GM12878 (cell line): ENCODE measurements around the gene SPARC. TPM values are rescaled to one million over a fixed set of nuclear protein-coding genes. Genes with fewer than 3 reads are reported as not detected.

ENCODE experiments used
- CREM ChIP-seq: IDR thresholded peaks from 2 replicates; pipeline ENCODE4 v1.6.1; 2014; ENCODE audit warnings: antibody characterized with exemption, low read depth
- ELK1 ChIP-seq: IDR thresholded peaks from 2 replicates; pipeline ENCODE4 v1.6.1; 2012; ENCODE audit warnings: low read depth, low read length, improper control_type of control experiment
- ESRRA ChIP-seq: IDR thresholded peaks from 2 replicates; pipeline ENCODE4 v1.6.1; 2012; ENCODE audit warnings: mild to moderate bottlenecking, low read length, improper control_type of control experiment
- FOXM1 ChIP-seq: IDR thresholded peaks from 2 replicates; pipeline ENCODE4 v1.6.1; 2012; ENCODE audit warnings: low read depth, mild to moderate bottlenecking, inconsistent platforms, low read length, moderate library complexity
- MEF2A ChIP-seq: IDR thresholded peaks from 2 replicates; pipeline ENCODE4 v1.6.1; 2011; ENCODE audit warnings: low read depth, mild to moderate bottlenecking, low read length, moderate library complexity; ENCODE audit not compliant: insufficient read depth
- MYC ChIP-seq: IDR thresholded peaks from 2 replicates; pipeline ENCODE4 v1.6.1; 2011; ENCODE audit warnings: mild to moderate bottlenecking, low read length, moderate library complexity, inconsistent platforms; ENCODE audit not compliant: insufficient read depth, insufficient replicate concordance, insufficient read length, severe bottlenecking
- STAT1 ChIP-seq: fragments of 450-650 bp; conservative IDR thresholded peaks from 2 replicates; pipeline ENCODE4 v1.6.1; 2014; ENCODE audit warnings: antibody characterized with exemption, mild to moderate bottlenecking
- polyA plus RNA-seq, 11 experiments: library from polyadenylated mRNA; depleted of rRNA in 4 of 11; unstranded in 6 of 11; stranded (reverse) in 5 of 11; fragments of >200 nt; fragmentation: Nextera tagmentation in 4 of 11; fragmentation: Illumina TruSeq in 1 of 11; extraction: Ambion mirVana in 4 of 11; extraction: Trizol in 1 of 11; gene quantifications; 1 replicate in 1 of 11; 2 replicates in 10 of 11; pipeline versions ENCODE4 v1.2.1 to v1.2.3, GENCODE V29; 2011 to 2016; ENCODE audit warnings: inconsistent platforms in 2 of 11, missing spikeins in 2 of 11, low read depth in 1 of 11
- total RNA-seq, 4 experiments: library from RNA; depleted of rRNA in 3 of 4; stranded (reverse); fragments of >200 nt in 3 of 4; fragmentation: Illumina TruSeq in 1 of 4; extraction: Trizol in 1 of 4; gene quantifications; 2 replicates each; pipeline versions ENCODE4 v1.2.1 to v1.2.3, GENCODE V29; 2013 to 2021
- TF ChIP-seq, protein P1 (sequence below): fragments of 450-650 bp; IDR thresholded peaks from 2 replicates; pipeline ENCODE4 v1.6.1; 2016; ENCODE audit warnings: mild to moderate bottlenecking, moderate library complexity, borderline replicate concordance

Gene SPARC
- total and polyA plus RNA-seq, 10 of the 15 experiments (the other 5 are each of a cell fraction or from before 2014, with no cell fraction given) = 29.6 to 154 (median 57.0) TPM

GRCh38 chr5:151734064-151734408 is 47.3 kb upstream of the SPARC start (continued):
- TF ChIP-seq, protein P1, sequence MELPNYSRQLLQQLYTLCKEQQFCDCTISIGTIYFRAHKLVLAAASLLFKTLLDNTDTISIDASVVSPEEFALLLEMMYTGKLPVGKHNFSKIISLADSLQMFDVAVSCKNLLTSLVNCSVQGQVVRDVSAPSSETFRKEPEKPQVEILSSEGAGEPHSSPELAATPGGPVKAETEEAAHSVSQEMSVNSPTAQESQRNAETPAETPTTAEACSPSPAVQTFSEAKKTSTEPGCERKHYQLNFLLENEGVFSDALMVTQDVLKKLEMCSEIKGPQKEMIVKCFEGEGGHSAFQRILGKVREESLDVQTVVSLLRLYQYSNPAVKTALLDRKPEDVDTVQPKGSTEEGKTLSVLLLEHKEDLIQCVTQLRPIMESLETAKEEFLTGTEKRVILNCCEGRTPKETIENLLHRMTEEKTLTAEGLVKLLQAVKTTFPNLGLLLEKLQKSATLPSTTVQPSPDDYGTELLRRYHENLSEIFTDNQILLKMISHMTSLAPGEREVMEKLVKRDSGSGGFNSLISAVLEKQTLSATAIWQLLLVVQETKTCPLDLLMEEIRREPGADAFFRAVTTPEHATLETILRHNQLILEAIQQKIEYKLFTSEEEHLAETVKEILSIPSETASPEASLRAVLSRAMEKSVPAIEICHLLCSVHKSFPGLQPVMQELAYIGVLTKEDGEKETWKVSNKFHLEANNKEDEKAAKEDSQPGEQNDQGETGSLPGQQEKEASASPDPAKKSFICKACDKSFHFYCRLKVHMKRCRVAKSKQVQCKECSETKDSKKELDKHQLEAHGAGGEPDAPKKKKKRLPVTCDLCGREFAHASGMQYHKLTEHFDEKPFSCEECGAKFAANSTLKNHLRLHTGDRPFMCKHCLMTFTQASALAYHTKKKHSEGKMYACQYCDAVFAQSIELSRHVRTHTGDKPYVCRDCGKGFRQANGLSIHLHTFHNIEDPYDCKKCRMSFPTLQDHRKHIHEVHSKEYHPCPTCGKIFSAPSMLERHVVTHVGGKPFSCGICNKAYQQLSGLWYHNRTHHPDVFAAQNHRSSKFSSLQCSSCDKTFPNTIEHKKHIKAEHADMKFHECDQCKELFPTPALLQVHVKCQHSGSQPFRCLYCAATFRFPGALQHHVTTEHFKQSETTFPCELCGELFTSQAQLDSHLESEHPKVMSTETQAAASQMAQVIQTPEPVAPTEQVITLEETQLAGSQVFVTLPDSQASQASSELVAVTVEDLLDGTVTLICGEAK = no peak
- TF ChIP-seq MEF2A (no peak), CREM (no peak), MYC (no peak), STAT1 (no peak), FOXM1 (no peak), ELK1 (no peak), ESRRA (no peak)
